ENCODE data around the gene HMMR. TPM values are rescaled to one million over a fixed set of nuclear protein-coding genes. Genes with fewer than 3 reads are reported as not detected.

Gene HMMR
- total and polyA plus RNA-seq, 2 donors from 2014 or later = 0.58 to 0.91 TPM

DNA sequence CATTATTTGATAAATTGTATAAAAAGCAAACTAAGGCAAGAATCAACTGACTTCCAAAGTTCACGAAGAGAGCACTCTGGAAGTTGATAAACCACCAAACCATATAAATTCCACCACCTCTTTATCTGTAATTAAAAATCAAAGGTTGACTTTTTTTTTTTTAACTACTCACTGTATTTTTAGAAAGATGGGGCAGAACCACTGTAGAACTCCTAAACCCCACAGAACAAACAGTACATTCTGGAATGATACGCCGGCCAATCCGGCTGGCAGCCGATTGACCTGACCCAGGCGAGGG, 23.5 kb upstream of the HMMR start:
- Histone ChIP-seq H3K4me3 (ENCODE audit: low read length in 3 of 3) (peak overlapping the region; percentile 69 to 86 (median 80)), H3K9ac (ENCODE audit: low read length in 3 of 3) (peak overlapping the region; percentile 6 to 29 (median 21)), H3K36me3 (ENCODE audit: control insufficient read depth in 2 of 3, insufficient read depth in 3 of 3, low read length in 3 of 3) (peaks cover 3 to 13% (median 5%) of the 10 kb centered on the region in 3 donors), H3K27me3 (ENCODE audit: control insufficient read depth, insufficient read depth, low read length) (no peaks in the 10 kb centered on the region), H3K4me1 (ENCODE audit: control insufficient read depth in 2 of 3, insufficient read depth in 2 of 3, low read depth in 1 of 3, low read length in 3 of 3) (peaks cover 0 to 22% (median 12%) of the 10 kb centered on the region in 3 donors), H3K9me3 (ENCODE audit: control insufficient read depth in 2 of 3, insufficient read depth in 1 of 3, low read length in 3 of 3) (no peaks in the 10 kb centered on the region), H3K27ac (ENCODE audit: low read depth in 2 of 2, low read length in 2 of 2) (peak overlapping the region; percentile 30 to 82)
- no peak for DNase-seq
- FAIRE-seq = no peak
- intact Hi-C loops (cut with DNase I) = no loop called here
- TF ChIP-seq, protein P1, sequence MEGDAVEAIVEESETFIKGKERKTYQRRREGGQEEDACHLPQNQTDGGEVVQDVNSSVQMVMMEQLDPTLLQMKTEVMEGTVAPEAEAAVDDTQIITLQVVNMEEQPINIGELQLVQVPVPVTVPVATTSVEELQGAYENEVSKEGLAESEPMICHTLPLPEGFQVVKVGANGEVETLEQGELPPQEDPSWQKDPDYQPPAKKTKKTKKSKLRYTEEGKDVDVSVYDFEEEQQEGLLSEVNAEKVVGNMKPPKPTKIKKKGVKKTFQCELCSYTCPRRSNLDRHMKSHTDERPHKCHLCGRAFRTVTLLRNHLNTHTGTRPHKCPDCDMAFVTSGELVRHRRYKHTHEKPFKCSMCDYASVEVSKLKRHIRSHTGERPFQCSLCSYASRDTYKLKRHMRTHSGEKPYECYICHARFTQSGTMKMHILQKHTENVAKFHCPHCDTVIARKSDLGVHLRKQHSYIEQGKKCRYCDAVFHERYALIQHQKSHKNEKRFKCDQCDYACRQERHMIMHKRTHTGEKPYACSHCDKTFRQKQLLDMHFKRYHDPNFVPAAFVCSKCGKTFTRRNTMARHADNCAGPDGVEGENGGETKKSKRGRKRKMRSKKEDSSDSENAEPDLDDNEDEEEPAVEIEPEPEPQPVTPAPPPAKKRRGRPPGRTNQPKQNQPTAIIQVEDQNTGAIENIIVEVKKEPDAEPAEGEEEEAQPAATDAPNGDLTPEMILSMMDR (IDR thresholded peaks at IDR 0.05; ENCODE audit: borderline replicate concordance, extremely low read depth, insufficient read depth) = no peak

- TF ChIP-seq, protein P1 (IDR thresholded peaks at IDR 0.05; ENCODE audit: borderline replicate concordance, extremely low read depth, insufficient read depth) = peak; percentile 13
- Histone ChIP-seq H3K9ac (ENCODE audit: low read length in 3 of 3) (peak within 1 kb of the TSS; percentile 42 to 89 (median 56)), H3K4me3 (ENCODE audit: low read length in 3 of 3) (peak within 1 kb of the TSS; percentile 80 to 86 (median 84)), H3K36me3 (ENCODE audit: control insufficient read depth in 2 of 3, insufficient read depth in 3 of 3, low read length in 3 of 3) (peaks cover 8 to 19% (median 8%) of the 10 kb centered on the region in 3 donors), H3K4me1 (ENCODE audit: control insufficient read depth in 2 of 3, insufficient read depth in 2 of 3, low read depth in 1 of 3, low read length in 3 of 3) (peaks cover 0 to 22% (median 12%) of the 10 kb centered on the region in 3 donors), H3K27me3 (ENCODE audit: control insufficient read depth, insufficient read depth, low read length) (no peaks in the 10 kb centered on the region), H3K27ac (ENCODE audit: low read depth in 2 of 2, low read length in 2 of 2) (peak within 1 kb of the TSS; percentile 90 to 93), H3K9me3 (ENCODE audit: control insufficient read depth in 2 of 3, insufficient read depth in 1 of 3, low read length in 3 of 3) (no peaks in the 10 kb centered on the region)
- DNase-seq (peak; percentile 96 to 98 (median 97)), FAIRE-seq (peak; percentile 99)
- intact Hi-C loops (cut with DNase I) = no loop called here
Observed at GRCh38 chr5:163437309-163438182, 22.9 kb upstream of the HMMR start, which contains the start of gene CCNG1. TSS of gene CCNG1 (plus strand) at chr5:163437595. CDS start at chr5:163439257, 1,662 bp downstream.

GRCh38 chr5:163439092-163439425, 21.4 kb upstream of the HMMR start:
- TF ChIP-seq, protein P1 (IDR thresholded peaks at IDR 0.05; ENCODE audit: borderline replicate concordance, extremely low read depth, insufficient read depth) = no peak
- H3K4me1 ChIP-seq (ENCODE audit: control insufficient read depth in 2 of 3, insufficient read depth in 2 of 3, low read depth in 1 of 3, low read length in 3 of 3) = peaks cover 0 to 16% (median 12%) of the 10 kb centered on the region in 3 donors

More at GRCh38 chr5:163439092-163439425, 21.4 kb upstream of the HMMR start:
- Histone ChIP-seq H3K9me3 (ENCODE audit: control insufficient read depth in 2 of 3, insufficient read depth in 1 of 3, low read length in 3 of 3) (no peaks in the 10 kb centered on the region), H3K4me3 (ENCODE audit: low read length in 3 of 3) (peak overlapping the region in 2 of 3 donors; percentile 71 to 86), H3K27ac (ENCODE audit: low read depth in 2 of 2, low read length in 2 of 2) (no peak overlapping the region), H3K36me3 (ENCODE audit: control insufficient read depth in 2 of 3, insufficient read depth in 3 of 3, low read length in 3 of 3) (peaks cover 8 to 30% (median 15%) of the 10 kb centered on the region in 3 donors), H3K9ac (ENCODE audit: low read length in 3 of 3) (no peak overlapping the region), H3K27me3 (ENCODE audit: control insufficient read depth, insufficient read depth, low read length) (no peaks in the 10 kb centered on the region)
- DNase-seq (peak in 1 of 5 donors; percentile 34), FAIRE-seq (no peak)
- intact Hi-C loops (cut with DNase I) = no loop called here

Measured in kidney (tissue), 14 donors.